ENCODE data around the gene OLFML2A.
"Not testable (repeated sequence)": the region's sequence is repeated elsewhere in the genome, so short reads cannot be mapped to it uniquely, and the experiment has no call there.

OLFML2A gene

GRCh38 chr9:124831642-124832364 lies 54.9 kb downstream of the OLFML2A start:
- DNase-seq, result no peak

GRCh38 chr9:124834591-124834990 lies 57.7 kb downstream of the OLFML2A start:
- DNase-seq, result no peak

DNA sequence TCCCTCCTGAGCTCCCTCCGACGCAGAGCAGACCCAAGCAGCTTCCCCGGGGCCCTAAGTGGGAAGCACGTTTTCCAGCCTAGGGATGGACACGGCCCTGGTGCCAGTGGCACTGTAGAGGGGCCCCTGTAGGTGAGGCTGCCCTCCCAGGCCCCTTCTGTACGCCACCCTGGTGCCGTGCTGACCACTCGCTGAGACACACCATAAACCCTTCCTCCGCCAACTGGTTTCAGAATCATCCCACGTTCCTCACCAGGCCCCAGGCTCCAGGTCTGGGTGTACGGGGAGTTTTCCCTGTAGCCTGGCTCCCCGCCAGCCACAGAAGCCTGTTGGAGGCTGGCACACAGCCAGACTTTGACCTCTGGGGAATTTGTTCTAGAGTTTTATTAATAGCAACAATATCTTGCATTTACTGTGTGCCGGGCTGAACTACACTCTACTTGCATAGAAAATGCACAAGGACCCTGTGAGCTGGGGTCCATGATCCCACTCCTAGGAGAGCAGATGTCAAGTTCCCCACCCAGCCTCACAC lies 58.2 kb downstream of the OLFML2A start:
- DNase-seq, result peak; percentile 10

DNA sequence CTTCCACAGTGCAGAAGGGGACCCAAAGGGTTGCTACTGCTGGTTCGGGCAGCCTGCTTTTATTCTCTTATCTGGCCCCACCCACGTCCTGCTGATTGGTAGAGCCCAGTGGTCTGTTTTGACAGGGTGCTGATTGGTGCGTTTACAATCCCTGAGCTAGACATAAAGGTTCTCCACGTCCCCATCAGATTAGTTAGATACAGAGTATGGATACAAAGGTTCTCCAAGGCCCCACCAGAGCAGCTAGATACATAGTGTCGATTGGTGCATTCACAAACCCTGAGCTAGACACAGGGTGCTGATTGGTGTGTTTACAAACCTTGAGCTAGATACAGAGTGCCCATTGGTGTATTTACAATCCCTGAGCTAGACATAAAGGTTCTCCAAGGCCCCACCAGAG lies 61.2 kb downstream of the OLFML2A start:
- not testable (repeated sequence) for DNase-seq

DNA sequence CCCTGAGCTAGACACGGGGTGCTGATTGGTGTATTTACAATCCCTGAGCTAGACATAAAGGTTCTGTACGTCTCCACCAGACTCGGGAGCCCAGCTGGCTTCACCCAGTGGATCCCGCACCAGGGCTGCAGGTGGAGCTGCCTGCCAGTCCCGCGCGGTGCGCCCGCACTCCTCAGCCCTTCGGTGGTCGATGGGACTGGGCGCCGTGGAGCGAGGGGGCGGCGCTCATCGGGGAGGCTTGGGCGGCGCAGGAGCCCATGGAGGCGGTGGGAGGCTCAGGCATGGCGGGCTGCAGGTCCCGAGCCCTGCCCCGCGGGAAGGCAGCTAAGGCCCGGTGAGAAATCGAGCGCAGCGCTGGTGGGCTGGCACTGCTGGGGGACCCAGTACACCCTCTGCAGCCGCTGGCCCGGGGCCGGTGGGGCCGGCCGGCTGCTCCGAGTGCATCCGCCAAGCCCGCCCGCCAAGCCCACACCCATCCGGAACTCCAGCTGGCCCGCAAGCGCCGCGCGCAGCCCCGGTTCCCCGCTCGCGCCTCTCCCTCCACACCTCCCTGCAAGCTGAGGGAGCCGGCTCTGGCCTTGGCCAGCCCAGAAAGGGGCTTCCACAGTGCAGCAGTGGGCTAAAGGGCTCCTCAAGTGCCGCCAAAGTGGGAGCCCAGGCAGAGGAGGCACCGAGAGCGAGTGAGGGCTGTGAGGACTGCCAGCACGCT lies 61.8 kb downstream of the OLFML2A start:
- not testable (repeated sequence) for DNase-seq

GRCh38 chr9:124839612-124840299 lies 62.8 kb downstream of the OLFML2A start:
- DNase-seq, result no peak

DNA sequence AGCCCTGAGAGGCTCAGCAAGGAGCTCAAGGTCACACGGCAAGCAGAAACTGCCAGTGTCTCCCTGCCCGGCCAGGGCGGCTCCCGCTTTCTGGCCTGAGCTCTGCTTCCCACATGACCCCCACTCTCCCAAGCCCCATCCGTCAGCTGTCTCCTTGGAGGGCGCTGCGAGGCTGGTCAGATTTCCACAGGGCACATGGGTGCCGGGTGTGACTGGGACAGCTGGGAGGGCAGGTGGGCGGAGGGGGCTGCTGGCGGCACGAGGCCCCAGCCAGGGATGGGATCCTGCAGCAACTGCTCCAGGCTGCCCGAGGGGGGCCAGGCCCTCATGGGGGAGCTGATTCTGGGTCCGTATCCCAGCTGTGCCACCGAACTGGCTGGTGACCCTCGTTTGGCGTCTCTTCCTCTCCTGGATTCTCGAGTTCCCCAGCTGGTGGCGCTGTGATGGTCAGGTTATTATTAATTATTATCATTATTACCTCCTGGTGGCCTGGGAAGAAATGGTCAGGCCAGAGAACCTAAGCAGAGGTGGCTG lies 63.4 kb downstream of the OLFML2A start:
- DNase-seq, result no peak

DNA sequence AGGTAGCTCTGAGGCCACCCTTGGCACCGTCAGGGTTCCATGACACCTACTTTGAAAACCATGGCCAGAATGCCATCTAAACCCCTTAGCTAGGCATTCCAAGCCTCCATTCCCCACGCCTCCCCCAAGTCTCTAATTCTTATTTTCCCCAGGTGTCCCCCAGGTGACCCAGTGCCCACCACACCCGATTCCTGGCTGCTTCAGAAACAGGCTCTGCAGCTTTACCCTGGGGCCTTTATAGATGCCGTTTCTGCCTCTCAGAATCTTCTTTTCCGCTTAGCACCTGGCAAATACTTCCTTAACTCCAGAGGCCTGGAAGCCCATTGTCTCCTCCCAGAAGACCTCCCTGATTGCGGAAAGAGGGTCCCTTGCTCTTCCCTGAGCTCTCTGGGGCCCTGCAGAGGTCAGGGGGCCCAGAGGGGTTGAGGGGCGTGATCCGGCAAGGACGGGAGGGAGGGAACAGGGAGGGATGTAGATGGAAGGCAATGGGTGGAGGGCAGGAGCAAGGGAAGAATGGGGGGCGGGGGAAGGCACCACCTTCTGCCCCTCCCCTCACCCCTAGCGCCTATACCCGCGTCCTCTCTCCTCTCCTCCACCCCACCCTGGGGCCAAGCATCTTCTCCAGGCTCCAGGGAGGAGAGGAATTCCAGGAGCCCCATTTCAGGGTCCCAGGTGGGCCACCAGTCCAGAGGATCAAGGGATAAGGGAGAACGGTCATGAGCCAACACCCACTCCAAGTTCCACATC lies 64.3 kb downstream of the OLFML2A start:
- DNase-seq, result no peak

DNA sequence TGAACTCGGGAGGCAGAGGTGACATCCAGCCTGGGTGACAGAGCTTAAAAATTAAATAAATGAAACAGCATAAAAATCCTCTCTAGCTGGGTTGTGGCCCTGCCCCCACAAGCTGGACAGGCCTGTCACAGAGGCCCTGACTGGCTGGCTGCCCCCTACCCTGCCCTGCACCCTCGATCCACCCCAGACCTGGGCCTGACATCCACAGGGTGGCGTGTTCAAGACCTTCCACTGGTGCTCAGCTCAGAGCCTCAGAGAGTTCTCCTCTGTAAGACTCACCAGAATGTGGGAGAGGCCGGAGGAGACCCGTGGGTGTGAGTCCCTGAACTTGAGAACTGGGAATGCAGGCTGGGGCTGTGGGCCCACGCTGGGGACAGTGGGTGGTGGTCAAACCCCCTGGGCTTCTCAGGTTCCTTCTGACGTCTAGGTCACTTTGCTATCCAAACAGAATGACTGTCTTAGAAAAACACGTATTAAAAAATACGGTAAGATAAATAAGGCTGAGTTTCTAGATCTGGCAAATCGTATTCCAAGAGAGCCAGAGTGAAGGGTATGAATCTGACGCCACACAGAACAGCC lies 66.6 kb downstream of the OLFML2A start:
- no peak for DNase-seq

DNA sequence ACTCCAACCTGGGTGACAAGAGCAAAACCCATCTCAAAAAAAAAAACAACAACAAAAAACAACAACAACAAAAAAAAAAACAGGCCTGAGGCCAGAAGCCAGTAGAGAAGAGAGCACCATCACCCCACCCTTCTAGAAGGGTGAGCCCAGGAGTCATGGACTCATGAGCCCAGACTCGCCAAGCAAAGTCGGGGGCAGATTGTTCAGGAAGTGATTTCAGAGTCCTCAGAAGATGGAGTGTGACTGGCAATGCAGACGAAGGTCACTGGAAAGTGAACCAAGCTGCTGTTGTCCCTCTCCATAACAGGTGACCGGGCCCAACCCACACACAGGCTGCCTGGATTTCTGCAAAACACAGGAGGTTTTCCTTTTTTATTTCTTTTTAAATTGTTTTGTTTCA lies 67.4 kb downstream of the OLFML2A start:
- DNase-seq, result no peak

DNA sequence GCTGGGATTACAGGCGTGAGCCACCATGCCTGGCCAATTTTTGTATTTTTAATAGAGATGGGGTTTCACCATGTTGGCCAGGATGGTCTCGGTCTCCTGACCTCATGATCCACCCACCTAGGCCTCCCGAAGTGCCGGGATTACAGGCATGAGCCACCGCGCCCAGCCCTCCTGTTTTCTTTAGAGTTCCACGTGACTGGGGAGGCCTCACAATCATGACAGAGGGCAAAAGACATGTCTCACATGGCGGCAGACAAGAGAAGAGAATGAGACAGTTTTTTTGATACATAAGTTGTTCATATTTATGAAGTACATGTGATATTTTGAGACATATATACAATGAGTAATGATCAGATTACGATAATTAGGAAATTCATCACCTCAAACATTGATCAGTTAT lies 69.5 kb downstream of the OLFML2A start:
- not testable (repeated sequence) for DNase-seq

DNA sequence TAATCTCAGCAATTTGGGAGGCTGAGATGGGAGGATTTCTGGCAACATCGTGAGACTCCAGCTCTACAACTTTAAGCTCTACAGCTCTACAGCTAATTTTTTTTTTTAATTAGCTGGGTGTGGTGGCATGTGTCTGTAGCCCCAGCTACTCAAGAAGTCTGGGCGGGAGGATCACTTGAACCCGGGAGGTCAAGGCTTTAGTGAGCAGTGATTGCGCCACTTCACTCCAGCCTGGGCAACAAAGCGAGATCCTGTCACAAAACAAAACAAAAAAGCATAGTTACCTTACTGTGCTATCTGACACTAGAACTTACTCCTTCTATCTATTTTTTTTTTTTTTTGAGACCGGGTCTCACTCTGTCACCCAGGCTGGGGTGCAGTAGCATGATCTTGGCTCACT lies 70.0 kb downstream of the OLFML2A start:
- DNase-seq, result no peak

DNA sequence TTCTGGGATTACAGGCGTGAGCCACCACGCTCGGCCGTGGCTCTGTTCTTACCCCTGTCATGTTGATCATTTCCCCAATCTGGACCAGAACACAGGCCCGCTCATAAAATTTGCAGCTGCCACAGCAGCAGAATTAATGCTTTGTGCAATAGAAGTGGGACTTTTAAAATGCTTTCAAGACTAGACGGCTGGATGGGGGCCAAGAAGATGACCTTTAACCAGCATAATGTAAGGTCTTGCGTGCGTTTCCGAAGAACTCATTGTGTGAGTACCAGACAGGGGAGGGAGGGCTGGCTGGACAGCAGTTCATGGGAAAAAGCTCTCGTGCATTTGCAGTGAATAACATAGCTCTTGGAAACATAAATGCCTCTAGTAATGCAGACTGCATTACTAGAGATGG lies 72.9 kb downstream of the OLFML2A start:
- no peak for DNase-seq

DNA sequence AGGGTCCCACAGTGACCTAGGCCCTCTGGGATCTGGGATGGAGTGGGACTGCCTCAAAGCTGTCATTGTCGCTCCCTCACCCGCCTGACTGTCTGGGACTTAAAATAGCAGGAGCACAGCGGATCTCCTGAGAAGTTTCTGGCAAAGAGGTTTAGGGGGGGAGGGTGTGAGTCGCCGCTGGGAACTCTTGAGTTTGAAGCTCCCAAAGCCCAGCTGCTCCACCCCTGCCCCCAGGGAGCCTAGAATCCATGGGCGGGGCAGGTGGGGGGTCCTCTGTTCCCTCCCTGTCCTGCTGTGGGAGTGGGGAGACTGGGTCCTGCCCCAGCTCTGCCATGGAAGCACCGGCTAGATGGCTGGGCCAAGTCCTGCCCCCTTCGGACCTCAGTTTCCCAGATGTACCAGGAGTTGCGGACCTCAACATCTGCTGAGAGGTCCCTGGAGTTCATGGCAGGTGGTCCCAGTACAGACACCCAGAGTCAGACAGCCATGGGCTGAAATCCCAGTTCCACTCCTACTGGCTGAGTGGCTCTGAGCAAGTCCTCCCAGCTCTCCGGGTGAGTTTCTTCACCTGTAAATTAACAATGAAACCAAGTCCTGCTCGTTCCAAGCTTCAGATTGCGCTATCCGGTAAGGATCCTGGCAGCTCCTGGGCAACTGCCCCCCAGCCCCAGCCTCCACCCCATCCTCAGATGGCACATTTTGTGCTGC lies 75.3 kb downstream of the OLFML2A start:
- no peak for DNase-seq

- DNase-seq, result peak; percentile 64
Observed at GRCh38 chr9:124852829-124853531, 76.0 kb downstream of the OLFML2A start, which contains the start of gene WDR38. TSS of gene WDR38 (plus strand) at chr9:124853460. CDS start at chr9:124853532, 72 bp downstream.

DNA sequence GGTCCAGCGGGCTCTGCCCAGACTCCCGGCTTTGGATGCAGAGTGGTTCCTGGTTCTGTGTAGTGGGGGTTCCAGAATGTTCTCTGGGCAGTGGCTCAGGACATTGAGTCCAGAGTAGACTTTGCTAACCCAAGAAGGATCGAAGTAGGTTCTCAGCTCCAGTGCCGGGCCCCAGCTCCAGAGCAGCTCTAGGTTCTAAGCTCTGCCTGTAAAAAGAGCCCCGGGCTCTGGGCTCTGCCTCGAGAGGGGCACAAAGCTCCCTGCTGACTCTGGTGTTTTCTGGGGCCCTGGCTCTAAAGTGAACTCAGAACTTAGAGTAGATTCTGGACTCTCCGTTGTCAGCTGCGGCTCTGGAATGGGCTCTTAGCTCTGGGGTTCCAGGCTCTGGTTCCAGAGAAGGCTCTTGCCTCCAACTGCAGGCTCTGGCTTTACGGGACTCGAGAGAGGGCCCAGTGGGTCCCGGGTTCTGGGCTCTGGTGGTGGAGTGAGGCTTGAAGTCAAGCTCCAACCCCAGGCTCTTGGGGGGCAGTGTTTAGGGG lies 76.7 kb downstream of the OLFML2A start:
- DNase-seq, result no peak

GRCh38 chr9:124854161-124854560 lies 77.2 kb downstream of the OLFML2A start:
- no peak for DNase-seq

GRCh38 chr9:124854822-124855221 lies 77.9 kb downstream of the OLFML2A start:
- no peak for DNase-seq

DNA sequence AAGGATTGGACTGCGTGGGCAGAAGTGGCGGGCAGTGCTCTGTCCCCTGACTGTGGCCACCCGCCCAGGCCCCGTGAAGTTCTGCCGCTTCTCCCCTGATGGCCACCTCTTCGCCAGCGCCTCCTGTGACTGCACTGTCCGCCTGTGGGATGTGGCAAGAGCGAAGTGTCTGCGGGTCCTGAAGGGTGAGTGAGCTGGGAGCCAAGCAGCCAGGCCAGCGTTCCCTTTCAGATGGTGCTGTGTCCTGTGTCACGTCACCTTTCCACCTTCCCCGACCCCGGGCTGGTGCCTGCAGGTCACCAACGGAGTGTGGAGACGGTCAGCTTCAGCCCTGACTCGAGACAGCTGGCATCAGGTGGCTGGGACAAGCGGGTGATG lies 78.6 kb downstream of the OLFML2A start:
- no peak for DNase-seq

- no peak for DNase-seq
Observed at GRCh38 chr9:124855944-124856765, 79.2 kb downstream of the OLFML2A start.
